ENCODE measurements around the gene C11orf24.

GRCh38 chr11:68303083-68303482 lies 31.3 kb upstream of the C11orf24 start:
- TF ChIP-seq ZFP30 (CRISPR knock-in tag; IDR thresholded peaks at IDR 0.05), result no peak
- no peak for TF ChIP-seq BACH2 (CRISPR knock-in tag; IDR thresholded peaks at IDR 0.05; ENCODE audit: borderline replicate concordance)
- no peak for TF ChIP-seq PATZ1 (CRISPR knock-in tag; IDR thresholded peaks at IDR 0.05; ENCODE audit: borderline replicate concordance)
- TF ChIP-seq CSRNP3 (CRISPR knock-in tag; IDR thresholded peaks at IDR 0.05), result no peak
- TF ChIP-seq ZNF565 (CRISPR knock-in tag; conservative IDR thresholded peaks at IDR 0.05; ENCODE audit: low read depth), result no peak
- no peak for TF ChIP-seq GLIS3 (CRISPR knock-in tag; IDR thresholded peaks at IDR 0.05)
- no peak for TF ChIP-seq ZFP3 (CRISPR knock-in tag; IDR thresholded peaks at IDR 0.05)
- TF ChIP-seq TCF4 (CRISPR knock-in tag; IDR thresholded peaks at IDR 0.05; ENCODE audit: borderline replicate concordance), result no peak

Measured in SK-N-SH treated with all-trans-retinoic acid at 6 μM for 48 hours (cell line).